ENCODE results near the gene TMEM63C. TPM values are rescaled to one million over a fixed set of nuclear protein-coding genes. Genes with fewer than 3 reads are reported as not detected.

TMEM63C gene
- total and polyA plus RNA-seq, 2 donors = 0.30 to 0.85 TPM

- H3K4me1 ChIP-seq (ENCODE audit: insufficient read depth) = no peaks in the 10 kb centered on the region
- H3K4me3 ChIP-seq (ENCODE audit: low read depth, low read length) = no peak overlapping the region
- 90% methylated on average over 4 of the region's 4 CpGs for WGBS
- DNase-seq (ENCODE audit: extremely low spot score) = no peak
- no peaks in the 10 kb centered on the region for H3K36me3 ChIP-seq (ENCODE audit: insufficient read depth)
- no peak overlapping the region for H3K27ac ChIP-seq (ENCODE audit: low read depth)
Measured at GRCh38 chr14:77212097-77212870, 30.7 kb downstream of the TMEM63C start.

GRCh38 chr14:77212943-77213678 lies 31.5 kb downstream of the TMEM63C start:
- 13% methylated on average over 17 of the region's 17 CpGs for WGBS
- DNase-seq (ENCODE audit: extremely low spot score) = no peak
- no peaks in the 10 kb centered on the region for H3K36me3 ChIP-seq (ENCODE audit: insufficient read depth)
- H3K4me3 ChIP-seq (ENCODE audit: low read depth, low read length) = no peak overlapping the region
- H3K4me1 ChIP-seq (ENCODE audit: insufficient read depth) = no peaks in the 10 kb centered on the region
- no peak overlapping the region for H3K27ac ChIP-seq (ENCODE audit: low read depth)

DNA sequence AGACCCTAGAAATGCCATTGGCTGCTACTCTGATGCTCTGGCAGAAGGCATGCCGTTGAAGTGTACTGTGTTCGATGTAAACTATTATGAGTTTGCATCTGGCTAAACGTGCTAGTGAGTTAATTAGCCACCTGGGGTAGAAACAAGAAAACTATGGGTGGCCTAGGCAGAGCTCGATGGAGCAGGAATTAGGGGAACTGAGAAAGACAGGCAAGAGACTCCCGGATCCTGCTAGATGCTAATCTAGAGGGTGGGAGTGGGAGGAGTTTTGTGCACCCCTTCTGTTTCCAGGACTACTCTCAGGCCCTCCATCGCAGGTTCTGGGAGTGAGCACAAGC lies 32.0 kb downstream of the TMEM63C start:
- no peaks in the 10 kb centered on the region for H3K4me1 ChIP-seq (ENCODE audit: insufficient read depth)
- no peak overlapping the region for H3K4me3 ChIP-seq (ENCODE audit: low read depth, low read length)
- no peaks in the 10 kb centered on the region for H3K36me3 ChIP-seq (ENCODE audit: insufficient read depth)
- DNase-seq (ENCODE audit: extremely low spot score) = no peak
- H3K27ac ChIP-seq (ENCODE audit: low read depth) = no peak overlapping the region
- WGBS = 29% methylated on average over 6 of the region's 6 CpGs

DNA sequence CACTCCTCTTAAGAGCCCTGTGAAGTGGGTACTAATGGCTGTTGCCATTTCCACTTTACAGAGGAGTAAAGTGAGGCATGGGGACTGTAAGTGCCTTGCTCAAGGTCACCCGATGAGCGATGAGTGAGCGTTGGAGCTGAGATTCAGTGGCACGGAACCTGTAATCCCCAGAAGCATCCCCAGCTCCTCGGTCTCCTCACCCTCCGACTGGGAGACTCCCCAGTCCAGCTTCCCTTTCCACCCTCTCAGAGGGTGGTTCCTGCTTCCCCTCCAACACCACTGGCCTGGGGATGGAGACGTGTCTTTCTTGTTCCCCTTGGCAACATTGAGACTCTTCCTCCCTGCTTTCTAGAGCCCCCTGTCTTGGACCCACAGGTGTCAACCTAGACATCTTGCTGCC lies 32.6 kb downstream of the TMEM63C start:
- H3K27ac ChIP-seq (ENCODE audit: low read depth) = no peak overlapping the region
- H3K4me1 ChIP-seq (ENCODE audit: insufficient read depth) = no peaks in the 10 kb centered on the region
- H3K4me3 ChIP-seq (ENCODE audit: low read depth, low read length) = no peak overlapping the region
- 83% methylated on average over 7 of the region's 7 CpGs for WGBS
- no peak for DNase-seq (ENCODE audit: extremely low spot score)
- H3K36me3 ChIP-seq (ENCODE audit: insufficient read depth) = no peaks in the 10 kb centered on the region

DNA sequence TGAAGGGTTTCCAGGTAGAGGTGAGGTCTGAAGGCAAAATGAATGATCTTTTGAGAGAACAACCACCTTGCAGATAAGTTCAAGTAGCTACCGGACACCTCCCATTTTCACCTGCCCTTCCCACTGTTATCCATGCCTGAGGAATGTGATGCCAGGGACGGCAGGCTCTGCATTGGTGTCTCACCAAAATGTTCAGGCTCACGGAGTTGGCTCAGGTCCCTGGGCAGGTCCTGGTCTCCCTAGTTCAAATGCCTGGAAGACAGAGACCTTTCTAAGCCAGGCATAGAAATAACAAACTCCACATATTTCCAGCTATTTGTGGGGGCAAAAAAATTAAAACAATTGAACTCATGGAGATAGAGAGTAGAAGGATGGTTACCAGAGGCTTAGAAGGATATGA lies 36.0 kb downstream of the TMEM63C start:
- H3K27ac ChIP-seq (ENCODE audit: low read depth) = no peak overlapping the region
- H3K4me3 ChIP-seq (ENCODE audit: low read depth, low read length) = no peak overlapping the region
- no peaks in the 10 kb centered on the region for H3K36me3 ChIP-seq (ENCODE audit: insufficient read depth)
- 78% methylated on average over 3 of the region's 3 CpGs for WGBS
- no peak for DNase-seq (ENCODE audit: extremely low spot score)
- H3K4me1 ChIP-seq (ENCODE audit: insufficient read depth) = no peaks in the 10 kb centered on the region

- H3K27ac ChIP-seq (ENCODE audit: low read depth) = no peak overlapping the region
- WGBS = 64% methylated on average over 10 of the region's 10 CpGs
- H3K36me3 ChIP-seq (ENCODE audit: insufficient read depth) = no peaks in the 10 kb centered on the region
- DNase-seq (ENCODE audit: extremely low spot score) = no peak
- no peaks in the 10 kb centered on the region for H3K4me1 ChIP-seq (ENCODE audit: insufficient read depth)
- H3K4me3 ChIP-seq (ENCODE audit: low read depth, low read length) = no peak overlapping the region
Measured at GRCh38 chr14:77219591-77219990, 38.0 kb downstream of the TMEM63C start.

GRCh38 chr14:77220246-77221017 lies 38.8 kb downstream of the TMEM63C start:
- Histone ChIP-seq H3K4me3 (ENCODE audit: low read depth, low read length) (no peak overlapping the region), H3K36me3 (ENCODE audit: insufficient read depth) (no peaks in the 10 kb centered on the region), H3K27ac (ENCODE audit: low read depth) (no peak overlapping the region), H3K4me1 (ENCODE audit: insufficient read depth) (no peaks in the 10 kb centered on the region)
- DNase-seq (ENCODE audit: extremely low spot score) = no peak
- 51% methylated on average over 14 of the region's 24 CpGs for WGBS

DNA sequence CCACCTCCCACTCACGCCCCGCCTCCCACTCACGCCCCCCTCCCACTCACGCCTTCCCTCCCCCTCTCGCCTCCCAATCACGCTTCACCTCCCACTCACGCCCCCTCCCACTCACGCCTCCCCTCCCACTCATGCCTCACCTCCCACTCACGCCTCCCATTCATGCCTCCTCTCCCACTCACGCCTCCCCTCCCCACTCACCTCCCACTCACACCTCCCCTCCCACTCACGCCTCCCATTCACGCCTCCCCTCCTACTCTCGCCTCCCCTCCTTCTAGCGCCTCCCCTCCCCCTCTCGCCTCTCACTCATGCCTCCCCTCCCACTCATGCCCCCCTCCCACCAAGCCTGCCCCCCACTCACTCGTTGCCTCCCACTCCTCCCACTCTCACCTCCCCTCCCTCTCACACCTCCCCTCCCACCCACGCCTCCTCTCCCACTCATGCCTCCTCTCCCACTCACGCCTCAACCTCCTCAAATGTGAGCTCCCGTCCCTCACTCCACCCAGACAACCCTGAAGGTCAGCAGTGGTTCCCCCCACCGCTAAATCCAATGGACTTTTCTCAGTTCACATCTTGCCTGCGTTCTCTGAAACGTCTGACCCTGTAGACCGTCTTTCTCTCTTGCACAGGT lies 39.8 kb downstream of the TMEM63C start:
- Histone ChIP-seq H3K27ac (ENCODE audit: low read depth) (no peak overlapping the region), H3K4me1 (ENCODE audit: insufficient read depth) (no peaks in the 10 kb centered on the region), H3K4me3 (ENCODE audit: low read depth, low read length) (no peak overlapping the region), H3K36me3 (ENCODE audit: insufficient read depth) (no peaks in the 10 kb centered on the region)
- 66% methylated on average over 21 of the region's 23 CpGs for WGBS
- no peak for DNase-seq (ENCODE audit: extremely low spot score)

- no peak overlapping the region for H3K4me3 ChIP-seq (ENCODE audit: low read depth, low read length)
- H3K4me1 ChIP-seq (ENCODE audit: insufficient read depth) = no peaks in the 10 kb centered on the region
- H3K27ac ChIP-seq (ENCODE audit: low read depth) = no peak overlapping the region
- WGBS = 44% methylated on average over 10 of the region's 10 CpGs
- no peak for DNase-seq (ENCODE audit: extremely low spot score)
- no peaks in the 10 kb centered on the region for H3K36me3 ChIP-seq (ENCODE audit: insufficient read depth)
Measured at GRCh38 chr14:77222546-77223225, 41.1 kb downstream of the TMEM63C start.

DNA sequence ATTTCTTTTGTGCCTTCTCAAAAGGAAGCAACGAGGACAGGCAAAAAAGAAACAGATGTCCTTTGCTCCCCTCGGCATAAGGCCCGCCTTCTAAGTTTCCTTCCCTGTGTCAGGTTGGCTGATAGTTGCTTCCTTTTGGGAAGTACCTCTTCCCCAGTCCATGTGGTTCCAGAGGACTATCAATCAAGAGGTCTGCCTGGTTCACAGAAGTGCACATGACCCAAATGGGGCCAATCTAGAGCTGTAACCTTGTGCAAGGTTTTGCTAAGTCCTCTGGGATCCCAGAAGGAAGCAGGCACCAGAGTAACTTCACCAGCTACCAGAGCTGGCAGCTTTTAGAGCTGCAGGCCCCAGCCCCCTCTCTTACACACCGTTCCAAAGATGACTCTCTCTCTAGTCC lies 42.6 kb downstream of the TMEM63C start:
- no peak overlapping the region for H3K4me3 ChIP-seq (ENCODE audit: low read depth, low read length)
- no peak for DNase-seq (ENCODE audit: extremely low spot score)
- 46% methylated on average over 4 of the region's 4 CpGs for WGBS
- H3K36me3 ChIP-seq (ENCODE audit: insufficient read depth) = no peaks in the 10 kb centered on the region
- no peaks in the 10 kb centered on the region for H3K4me1 ChIP-seq (ENCODE audit: insufficient read depth)
- H3K27ac ChIP-seq (ENCODE audit: low read depth) = no peak overlapping the region

DNA sequence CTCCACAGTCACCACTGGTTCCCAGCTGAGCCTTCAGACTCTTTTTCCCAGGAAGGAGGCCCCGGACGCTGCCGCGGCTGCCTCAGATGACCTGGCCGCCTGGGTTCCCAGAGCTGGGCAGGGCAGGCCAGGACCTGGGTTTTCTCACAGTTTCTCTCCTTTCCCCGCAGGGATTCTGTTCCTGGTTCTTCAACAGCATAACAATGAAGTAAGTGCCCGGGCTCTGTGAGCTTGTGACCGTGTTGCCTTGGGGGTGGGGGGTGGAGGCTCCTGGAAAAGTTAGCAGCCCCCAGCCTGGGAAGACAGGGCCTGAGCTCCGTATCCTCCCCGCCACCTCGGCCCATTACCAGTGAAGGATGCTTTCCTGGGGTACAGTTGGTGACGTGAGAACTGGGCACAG lies 43.7 kb downstream of the TMEM63C start:
- Histone ChIP-seq H3K4me3 (ENCODE audit: low read depth, low read length) (no peak overlapping the region), H3K4me1 (ENCODE audit: insufficient read depth) (no peaks in the 10 kb centered on the region), H3K36me3 (ENCODE audit: insufficient read depth) (no peaks in the 10 kb centered on the region), H3K27ac (ENCODE audit: low read depth) (no peak overlapping the region)
- no peak for DNase-seq (ENCODE audit: extremely low spot score)
- WGBS = 73% methylated on average over 12 of the region's 12 CpGs

- DNase-seq (ENCODE audit: extremely low spot score) = no peak
- no peaks in the 10 kb centered on the region for H3K36me3 ChIP-seq (ENCODE audit: insufficient read depth)
- no peaks in the 10 kb centered on the region for H3K4me1 ChIP-seq (ENCODE audit: insufficient read depth)
- 78% methylated on average over 14 of the region's 14 CpGs for WGBS
- H3K27ac ChIP-seq (ENCODE audit: low read depth) = no peak overlapping the region
- no peak overlapping the region for H3K4me3 ChIP-seq (ENCODE audit: low read depth, low read length)
Measured at GRCh38 chr14:77225892-77226557, 44.4 kb downstream of the TMEM63C start.

- no peaks in the 10 kb centered on the region for H3K4me1 ChIP-seq (ENCODE audit: insufficient read depth)
- H3K4me3 ChIP-seq (ENCODE audit: low read depth, low read length) = no peak overlapping the region
- no peak overlapping the region for H3K27ac ChIP-seq (ENCODE audit: low read depth)
- WGBS = 73% methylated on average over 6 of the region's 6 CpGs
- no peak for DNase-seq (ENCODE audit: extremely low spot score)
- H3K36me3 ChIP-seq (ENCODE audit: insufficient read depth) = no peaks in the 10 kb centered on the region
Measured at GRCh38 chr14:77228056-77228455, 46.5 kb downstream of the TMEM63C start.
